H9 (cell line): ENCODE data around the gene KIF26B. TPM values are rescaled to one million over a fixed set of nuclear protein-coding genes. Genes with fewer than 3 reads are reported as not detected.

Source experiments
- DNase-seq: peaks from one replicate; pipeline ENCODE4 v3.0.0-alpha.2; 2017
- H2AFZ ChIP-seq: one replicate; pipeline ENCODE4 v1.6.1; 2013; ENCODE audit warnings: mild to moderate bottlenecking, low read length, control low read depth, moderate library complexity
- H2AK5ac ChIP-seq: 2 replicates; pipeline ENCODE4 v1.6.1; 2013; ENCODE audit warnings: low read length, control low read depth, mixed read lengths; ENCODE audit not compliant: insufficient read length
- H2BK120ac ChIP-seq: one replicate; pipeline ENCODE4 v1.6.1; 2013; ENCODE audit warnings: low read depth, mild to moderate bottlenecking, low read length, control low read depth, inconsistent platforms; ENCODE audit not compliant: poor library complexity, severe bottlenecking
- H2BK12ac ChIP-seq: 2 replicates; pipeline ENCODE4 v1.6.1; 2013; ENCODE audit warnings: low read length, control low read depth, mixed read lengths, low read depth; ENCODE audit not compliant: insufficient read length
- H2BK15ac ChIP-seq: 2 replicates; pipeline ENCODE4 v1.6.1; 2013; ENCODE audit warnings: low read depth, low read length, control low read depth
- H2BK20ac ChIP-seq: one replicate; pipeline ENCODE4 v1.6.1; 2013; ENCODE audit warnings: low read depth, mild to moderate bottlenecking, low read length, control low read depth, inconsistent platforms; ENCODE audit not compliant: poor library complexity, severe bottlenecking
- H2BK5ac ChIP-seq: 2 replicates; pipeline ENCODE4 v1.6.1; 2013; ENCODE audit warnings: low read length, control low read depth, mixed read lengths; ENCODE audit not compliant: insufficient read length
- H3K14ac ChIP-seq: 2 replicates; pipeline ENCODE4 v1.6.1; 2013; ENCODE audit warnings: low read length, control low read depth; ENCODE audit not compliant: insufficient read depth
- H3K18ac ChIP-seq: 2 replicates; pipeline ENCODE4 v1.6.1; 2013; ENCODE audit warnings: low read depth, mild to moderate bottlenecking, mixed read lengths, low read length, control low read depth; ENCODE audit not compliant: insufficient read length
- H3K23ac ChIP-seq: 2 replicates; pipeline ENCODE4 v1.6.1; 2013; ENCODE audit warnings: low read length, control low read depth, mixed read lengths, low read depth; ENCODE audit not compliant: insufficient read length
- H3K23me2 ChIP-seq: 2 replicates; pipeline ENCODE4 v1.6.1; 2013; ENCODE audit warnings: low read depth, mild to moderate bottlenecking, mixed read lengths, low read length, control low read depth; ENCODE audit not compliant: insufficient read length, poor library complexity, severe bottlenecking
- H3K27ac ChIP-seq: 2 replicates; pipeline ENCODE4 v1.5.1; 2013; ENCODE audit warnings: low read length, control low read depth, mixed read lengths, low read depth; ENCODE audit not compliant: insufficient read length
- H3K27me3 ChIP-seq: 2 replicates; pipeline ENCODE4 v1.6.1; 2013; ENCODE audit warnings: low read length, control low read depth, inconsistent platforms; ENCODE audit not compliant: insufficient read depth
- H3K4ac ChIP-seq: 2 replicates; pipeline ENCODE4 v1.6.1; 2013; ENCODE audit warnings: low read depth, mild to moderate bottlenecking, control low read depth, inconsistent platforms, low read length, moderate library complexity
- H3K4me1 ChIP-seq: 2 replicates; pipeline ENCODE4 v1.6.1; 2013; ENCODE audit warnings: low read length, control low read depth, inconsistent platforms; ENCODE audit not compliant: insufficient read depth
- H3K4me2 ChIP-seq: 2 replicates; pipeline ENCODE4 v1.6.1; 2013; ENCODE audit warnings: low read length, control low read depth, mixed read lengths; ENCODE audit not compliant: insufficient read length, insufficient read depth
- H3K56ac ChIP-seq: 2 replicates; pipeline ENCODE4 v1.6.1; 2013; ENCODE audit warnings: low read depth, mild to moderate bottlenecking, mixed read lengths, low read length, control low read depth; ENCODE audit not compliant: insufficient read length
- H3K79me1 ChIP-seq: 2 replicates; pipeline ENCODE4 v1.6.1; 2013; ENCODE audit warnings: low read depth, mild to moderate bottlenecking, moderate library complexity, low read length, control low read depth, inconsistent platforms; ENCODE audit not compliant: insufficient read depth, poor library complexity, severe bottlenecking
- H3K79me2 ChIP-seq: 2 replicates; pipeline ENCODE4 v1.6.1; 2013; ENCODE audit warnings: low read length, control low read depth, inconsistent platforms; ENCODE audit not compliant: insufficient read depth
- H3K9ac ChIP-seq: 2 replicates; pipeline ENCODE4 v1.6.1; 2013; ENCODE audit warnings: low read length, control low read depth, mixed read lengths; ENCODE audit not compliant: insufficient read length; ENCODE audit errors: extremely low read depth
- H3K9me3 ChIP-seq: one replicate; pipeline ENCODE4 v1.6.1; 2013; ENCODE audit warnings: low read depth, low read length, inconsistent platforms; ENCODE audit not compliant: control insufficient read depth
- H3T11ph ChIP-seq: one replicate; pipeline ENCODE4 v1.6.1; 2013; ENCODE audit warnings: mild to moderate bottlenecking, low read length, control low read depth, inconsistent platforms
- H4K20me1 ChIP-seq: one replicate; pipeline ENCODE4 v1.6.1; 2013; ENCODE audit not compliant: control insufficient read depth, insufficient read length, insufficient read depth
- H4K5ac ChIP-seq: 2 replicates; pipeline ENCODE4 v1.6.1; 2013; ENCODE audit warnings: low read depth, mild to moderate bottlenecking, mixed read lengths, low read length, control low read depth; ENCODE audit not compliant: insufficient read length
- H4K8ac ChIP-seq: replicated peaks from 2 replicates; pipeline ENCODE4 v1.6.1; 2013; ENCODE audit warnings: low read length, control low read depth, mixed read lengths, low read depth; ENCODE audit not compliant: insufficient read length
- H4K91ac ChIP-seq: 2 replicates; pipeline ENCODE4 v1.6.1; 2013; ENCODE audit warnings: low read depth, mild to moderate bottlenecking, moderate library complexity, mixed read lengths, low read length, control low read depth; ENCODE audit not compliant: insufficient read length
- H3K27ac Mint-ChIP-seq, 3 experiments: 2 replicates in 2 of 3; 3 replicates in 1 of 3; pipeline ENCODE4 v1.8.0; 2020 to 2021; ENCODE audit warnings: mixed read lengths in 3 of 3, mild to moderate bottlenecking in 1 of 3, moderate library complexity in 1 of 3
- H3K27me3 Mint-ChIP-seq: 2 replicates; pipeline ENCODE4 v1.8.0; 2021; ENCODE audit warnings: low read depth, mild to moderate bottlenecking, moderate library complexity, mixed read lengths
- H3K36me3 Mint-ChIP-seq, 3 experiments: 2 replicates in 2 of 3; 3 replicates in 1 of 3; pipeline ENCODE4 v1.8.0; 2020 to 2021; ENCODE audit warnings: low read depth in 3 of 3, mixed read lengths in 3 of 3; ENCODE audit not compliant: insufficient read depth in 1 of 3
- H3K4me1 Mint-ChIP-seq, 2 experiments: 2 replicates each; pipeline ENCODE4 v1.8.0; 2020; ENCODE audit warnings: mixed read lengths in 2 of 2
- H3K4me3 Mint-ChIP-seq, 2 experiments: 2 replicates in 1 of 2; 3 replicates in 1 of 2; pipeline ENCODE4 v1.8.0; 2020 to 2021; ENCODE audit warnings: mild to moderate bottlenecking in 2 of 2, mixed read lengths in 2 of 2, moderate library complexity in 1 of 2
- H3K9me3 Mint-ChIP-seq, 2 experiments: 2 replicates in 1 of 2; 3 replicates in 1 of 2; pipeline ENCODE4 v1.8.0; 2020; ENCODE audit warnings: mild to moderate bottlenecking in 2 of 2, mixed read lengths in 2 of 2, moderate library complexity in 1 of 2
- CTCF ChIP-seq: fragments of 200-600 bp; sonication (generic); conservative IDR thresholded peaks from 3 replicates; pipeline ENCODE4 v1.8.0; 2021; ENCODE audit warnings: antibody characterized with exemption, mild to moderate bottlenecking
- WGBS: extraction: QIAGEN DNeasy Blood & Tissue Kit; methylation state at CpG from one replicate; pipeline ENCODE4 v1.1.7; 2013; ENCODE audit warnings: missing lambda C conversion rate, low lambda C conversion rate, mixed read lengths; ENCODE audit not compliant: insufficient read length; ENCODE audit errors: extremely low coverage; 5-methylcytosine and 5-hydroxymethylcytosine counted together
- total RNA-seq: library from RNA; stranded (reverse); gene quantifications from 2 replicates; pipeline ENCODE4 v1.2.1, GENCODE V29; 2021

The KIF26B gene
- total RNA-seq, 1 experiment from 2014 or later = 0.13 TPM

- Histone ChIP-seq H3K9ac (no peak overlapping the region), H3K23me2 (no peaks in the 10 kb centered on the region), H3K4me1 (no peaks in the 10 kb centered on the region), H4K91ac (no peak overlapping the region), H2BK120ac (no peak overlapping the region), H3T11ph (no peak overlapping the region), H3K9me3 (no peaks in the 10 kb centered on the region), H3K27me3 (no peaks in the 10 kb centered on the region), H3K56ac (no peak overlapping the region), H3K23ac (no peak overlapping the region), H2AK5ac (no peak overlapping the region), H3K79me1 (no peaks in the 10 kb centered on the region), H3K27ac (no peak overlapping the region), H2BK20ac (no peak overlapping the region), H3K4me2 (no peak overlapping the region), H4K5ac (no peak overlapping the region), H4K8ac (no peak overlapping the region), H3K14ac (no peak overlapping the region), H2BK15ac (no peak overlapping the region), H4K20me1 (no peaks in the 10 kb centered on the region), H2AFZ (no peak overlapping the region), H2BK5ac (no peak overlapping the region), H3K4ac (no peak overlapping the region), H2BK12ac (no peak overlapping the region), H3K18ac (no peak overlapping the region), H3K79me2 (no peaks in the 10 kb centered on the region)
- Mint-ChIP-seq H3K27ac (no peak overlapping the region), H3K4me3 (no peak overlapping the region), H3K9me3 (no peaks in the 10 kb centered on the region; a peak in 1 of 5 replicates), H3K36me3 (no peaks in the 10 kb centered on the region), H3K4me1 (no peaks in the 10 kb centered on the region), H3K27me3 (peaks cover 1% of the 10 kb centered on the region)
- WGBS = no CpG with 5 or more reads among the region's 14 CpGs
- DNase-seq = no peak
- TF ChIP-seq CTCF = no peak
Measured at GRCh38 chr1:245698116-245698515, 543.3 kb downstream of the KIF26B start.
